ENCODE data around the gene STIM1.

The STIM1 gene

GRCh38 chr11:3901249-3902025, 46.0 kb downstream of the STIM1 start:
- DNase-seq: no peak
- intact Hi-C loops (cut with DNase I; ENCODE audit: low total_unique reads): no loop called here
- TF ChIP-seq CTCF (IDR thresholded peaks at IDR 0.05): no peak
- Histone ChIP-seq H3K4me1 (peaks cover 0 to 47% (median 30%) of the 10 kb centered on the region in 4 donors), H3K36me3 (no peaks in the 10 kb centered on the region), H3K4me3 (no peak overlapping the region), H3K9me3 (no peaks in the 10 kb centered on the region), H3K27me3 (no peaks in the 10 kb centered on the region), H3K27ac (no peak overlapping the region)

GRCh38 chr11:3902441-3902840, 47.0 kb downstream of the STIM1 start:
- DNase-seq: no peak
- H3K36me3 ChIP-seq: no peaks in the 10 kb centered on the region
- no peak overlapping the region for H3K4me3 ChIP-seq
- H3K4me1 ChIP-seq: peaks cover 0 to 47% (median 30%) of the 10 kb centered on the region in 4 donors
- H3K9me3 ChIP-seq: no peaks in the 10 kb centered on the region
- H3K27me3 ChIP-seq: no peaks in the 10 kb centered on the region
- no peak for TF ChIP-seq CTCF (IDR thresholded peaks at IDR 0.05)
- intact Hi-C loops (cut with DNase I; ENCODE audit: low total_unique reads): no loop called here
- H3K27ac ChIP-seq: no peak overlapping the region

- DNase-seq: no peak
- Histone ChIP-seq H3K27ac (no peak overlapping the region), H3K9me3 (no peaks in the 10 kb centered on the region), H3K4me1 (peaks cover 0 to 47% (median 30%) of the 10 kb centered on the region in 4 donors), H3K4me3 (no peak overlapping the region), H3K36me3 (no peaks in the 10 kb centered on the region), H3K27me3 (no peaks in the 10 kb centered on the region)
- no peak for TF ChIP-seq CTCF (IDR thresholded peaks at IDR 0.05)
- intact Hi-C loops (cut with DNase I; ENCODE audit: low total_unique reads): no loop called here
These were observed 47.9 kb downstream of the STIM1 start for GRCh38 chr11:3903207-3903896.

- Histone ChIP-seq H3K27me3 (no peaks in the 10 kb centered on the region), H3K36me3 (no peaks in the 10 kb centered on the region), H3K9me3 (no peaks in the 10 kb centered on the region), H3K4me3 (no peak overlapping the region), H3K27ac (no peak overlapping the region), H3K4me1 (peaks cover 0 to 52% (median 30%) of the 10 kb centered on the region in 4 donors)
- intact Hi-C loops (cut with DNase I; ENCODE audit: low total_unique reads): no loop called here
- no peak for DNase-seq
- TF ChIP-seq CTCF (IDR thresholded peaks at IDR 0.05): no peak
These were observed 48.8 kb downstream of the STIM1 start for GRCh38 chr11:3904228-3904627.

- Histone ChIP-seq H3K9me3 (no peaks in the 10 kb centered on the region), H3K4me1 (peaks cover 0 to 52% (median 30%) of the 10 kb centered on the region in 4 donors), H3K27ac (no peak overlapping the region), H3K36me3 (no peaks in the 10 kb centered on the region), H3K27me3 (no peaks in the 10 kb centered on the region), H3K4me3 (no peak overlapping the region)
- intact Hi-C loops (cut with DNase I; ENCODE audit: low total_unique reads): no loop called here
- peak in 1 of 2 donors; percentile 38 for DNase-seq
- TF ChIP-seq CTCF (IDR thresholded peaks at IDR 0.05): no peak
These were observed 49.9 kb downstream of the STIM1 start for GRCh38 chr11:3905080-3905953.
